Activated CD8-positive, alpha-beta memory T cell treated with anti-CD3 and anti-CD28 coated beads for 48 hours (primary cell): ENCODE data around the gene BARHL1.
A peak's percentile ranks its signal among the peaks of the same experiment; 100 is the strongest.
"Not testable (repeated sequence)": the region's sequence is repeated elsewhere in the genome, so short reads cannot be mapped to it uniquely, and the experiment has no call there.

Experiments
- DNase-seq, 3 experiments: peaks; one replicate each; pipeline ENCODE4 v3.0.0-alpha.2; 2020; ENCODE audit warnings: low read depth in 2 of 3, low spot score in 2 of 3

Gene BARHL1

DNA sequence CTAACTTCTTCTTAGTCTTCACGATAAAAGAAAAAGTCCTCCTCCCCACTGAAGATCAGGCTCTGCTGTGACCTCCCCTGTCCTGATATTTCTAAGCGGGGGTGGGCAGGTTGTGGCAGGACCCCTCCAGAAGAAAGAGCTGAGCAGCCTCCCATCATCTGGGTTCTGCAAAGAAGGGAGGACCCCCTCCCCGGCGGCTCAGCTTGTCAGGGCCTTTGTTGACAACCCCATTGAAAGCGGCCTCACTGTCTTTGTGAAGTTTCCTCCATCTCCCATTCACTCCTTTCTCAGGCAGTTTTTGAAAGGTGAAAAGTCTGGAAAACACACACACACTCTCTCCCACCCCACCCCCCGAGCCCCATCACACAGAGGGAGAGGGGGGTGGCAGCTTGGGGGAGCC lies 26.2 kb upstream of the BARHL1 start:
- no peak for DNase-seq

DNA sequence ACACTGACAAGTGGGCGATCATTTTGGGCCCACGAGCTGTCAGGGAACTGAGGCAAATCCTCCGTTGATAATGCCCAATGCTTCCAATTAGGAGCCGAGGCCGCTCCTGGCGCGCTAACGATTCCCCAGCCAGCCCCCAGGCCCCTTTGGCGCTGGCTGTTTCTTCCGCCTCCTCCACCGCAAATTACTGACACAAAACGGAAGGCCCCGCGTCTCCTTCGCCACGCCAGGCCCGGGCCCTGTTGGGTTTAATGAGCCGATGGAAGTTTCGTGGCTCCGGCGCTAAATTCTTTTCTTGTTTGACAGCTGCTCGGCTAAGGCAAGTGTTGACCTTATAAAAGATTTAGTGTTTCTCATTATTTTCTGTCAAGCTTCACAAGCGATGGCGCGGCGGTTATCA lies 25.7 kb upstream of the BARHL1 start:
- DNase-seq: no peak

DNA sequence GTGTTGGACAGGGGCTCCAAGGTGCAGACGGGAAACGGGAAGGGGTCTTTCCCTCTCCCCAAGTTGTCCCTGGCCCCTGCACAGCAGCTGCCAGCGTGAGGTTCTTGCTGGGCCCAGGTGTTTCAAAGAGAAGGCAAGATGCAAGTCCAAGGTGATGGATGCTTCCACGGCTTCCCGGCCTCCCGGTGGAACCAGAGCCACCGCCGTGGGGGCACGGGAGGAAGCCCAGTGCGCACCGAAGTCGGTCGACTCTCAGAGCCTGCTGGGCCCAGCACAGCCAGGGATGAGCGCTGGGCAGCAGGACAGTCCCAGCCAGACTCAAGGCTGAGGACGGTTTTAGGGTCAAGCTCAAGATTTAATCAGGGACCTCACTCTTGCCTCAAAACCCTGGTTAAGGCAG lies 25.2 kb upstream of the BARHL1 start:
- DNase-seq: no peak

DNA sequence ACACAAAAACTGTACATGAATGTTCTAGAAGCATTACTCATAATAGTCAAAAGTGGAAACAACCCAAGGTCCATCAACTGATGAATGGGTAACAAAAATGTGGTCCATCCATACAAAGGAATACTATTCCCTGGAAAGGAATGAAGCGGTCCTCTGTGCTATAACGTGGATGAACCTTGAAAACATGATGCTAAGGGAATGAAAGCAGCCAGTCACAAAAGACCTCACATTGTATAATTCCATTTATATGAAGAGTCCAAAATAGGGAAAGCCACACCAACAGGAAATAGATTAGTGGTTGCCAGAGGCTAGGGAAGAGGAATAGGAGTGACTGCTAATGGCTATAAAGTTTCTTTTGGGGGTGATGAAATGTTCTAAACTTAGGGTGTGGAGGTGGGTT lies 22.7 kb upstream of the BARHL1 start:
- no peak for DNase-seq

DNA sequence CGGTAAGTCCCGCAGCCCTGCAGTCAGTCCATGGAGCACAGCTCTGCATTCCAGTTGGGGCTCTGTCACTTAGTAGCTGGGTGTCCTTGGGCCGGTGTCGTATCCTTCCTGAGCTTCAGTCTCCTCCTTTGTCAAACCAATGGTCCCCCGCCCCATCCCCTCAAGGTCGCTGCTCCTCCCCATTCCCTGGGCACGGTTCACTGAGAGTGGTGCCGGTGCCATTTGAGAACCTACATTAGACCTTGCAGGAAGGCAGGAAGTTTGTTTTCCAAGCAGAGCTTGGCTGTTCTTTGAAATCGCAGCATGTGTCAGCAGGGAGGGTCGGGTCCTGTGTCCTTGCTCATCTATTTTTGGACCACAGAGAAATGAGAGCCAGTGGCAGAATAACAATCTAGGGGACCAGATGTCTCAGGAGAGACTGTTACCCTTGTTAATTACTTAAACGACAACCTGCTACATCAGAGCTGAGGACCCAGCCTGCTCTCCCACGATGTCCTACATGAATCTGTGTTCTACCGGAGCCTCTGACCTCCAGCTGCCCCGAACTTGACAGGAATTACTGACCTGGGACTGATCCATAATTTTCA lies 21.7 kb upstream of the BARHL1 start:
- DNase-seq: no peak

DNA sequence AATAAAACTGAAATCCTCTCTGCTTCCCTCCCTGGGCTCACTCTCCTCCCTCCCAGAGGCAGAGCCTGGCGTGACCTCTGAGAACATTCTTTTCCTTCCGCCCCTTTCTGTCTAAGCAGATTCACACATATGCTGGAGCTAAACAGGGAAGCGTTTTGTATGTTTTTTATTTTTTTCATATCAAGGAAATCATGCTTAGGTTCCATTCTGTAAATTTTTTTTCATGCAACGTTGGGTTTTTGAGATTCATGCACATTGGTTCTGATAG lies 20.2 kb upstream of the BARHL1 start:
- no peak for DNase-seq

DNA sequence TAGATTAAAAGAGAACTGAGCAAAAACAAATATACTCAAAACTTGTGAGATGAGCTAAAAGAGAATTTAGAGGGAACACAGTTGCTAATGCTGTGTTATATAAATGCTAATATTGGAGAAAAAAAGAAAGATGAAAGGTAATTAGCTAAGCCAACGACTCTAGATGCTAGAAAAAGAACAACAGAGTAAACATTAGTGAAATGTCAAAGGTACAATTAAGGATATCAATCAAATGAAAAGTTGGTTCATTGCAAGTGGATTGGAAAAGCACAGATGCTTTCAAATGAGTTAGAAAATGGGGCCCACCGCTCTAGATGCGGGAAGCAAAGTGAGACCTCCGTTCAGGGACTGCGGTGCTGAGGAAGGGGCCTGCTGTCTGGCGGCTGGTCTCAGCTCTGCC lies 17.9 kb upstream of the BARHL1 start:
- no peak for DNase-seq

DNA sequence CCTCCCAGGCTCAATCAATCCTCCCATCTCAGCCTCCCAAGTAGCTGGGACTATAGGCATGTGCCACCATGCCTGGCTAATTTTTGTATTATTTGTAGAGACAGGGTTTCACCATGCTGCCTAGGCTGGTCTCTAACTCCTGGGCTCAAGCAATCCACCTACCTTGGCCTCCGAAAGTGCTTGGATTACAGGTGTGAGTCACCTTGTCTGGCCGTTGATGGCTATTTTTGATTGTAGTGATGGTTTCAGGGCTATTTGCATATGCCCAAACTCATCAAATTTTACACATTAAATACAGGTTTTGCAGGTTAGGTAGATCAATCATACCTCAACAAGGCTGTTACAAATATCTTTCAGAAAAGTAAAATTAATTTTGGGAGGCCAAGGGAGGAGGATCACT lies 13.6 kb upstream of the BARHL1 start:
- not testable (repeated sequence) for DNase-seq

DNA sequence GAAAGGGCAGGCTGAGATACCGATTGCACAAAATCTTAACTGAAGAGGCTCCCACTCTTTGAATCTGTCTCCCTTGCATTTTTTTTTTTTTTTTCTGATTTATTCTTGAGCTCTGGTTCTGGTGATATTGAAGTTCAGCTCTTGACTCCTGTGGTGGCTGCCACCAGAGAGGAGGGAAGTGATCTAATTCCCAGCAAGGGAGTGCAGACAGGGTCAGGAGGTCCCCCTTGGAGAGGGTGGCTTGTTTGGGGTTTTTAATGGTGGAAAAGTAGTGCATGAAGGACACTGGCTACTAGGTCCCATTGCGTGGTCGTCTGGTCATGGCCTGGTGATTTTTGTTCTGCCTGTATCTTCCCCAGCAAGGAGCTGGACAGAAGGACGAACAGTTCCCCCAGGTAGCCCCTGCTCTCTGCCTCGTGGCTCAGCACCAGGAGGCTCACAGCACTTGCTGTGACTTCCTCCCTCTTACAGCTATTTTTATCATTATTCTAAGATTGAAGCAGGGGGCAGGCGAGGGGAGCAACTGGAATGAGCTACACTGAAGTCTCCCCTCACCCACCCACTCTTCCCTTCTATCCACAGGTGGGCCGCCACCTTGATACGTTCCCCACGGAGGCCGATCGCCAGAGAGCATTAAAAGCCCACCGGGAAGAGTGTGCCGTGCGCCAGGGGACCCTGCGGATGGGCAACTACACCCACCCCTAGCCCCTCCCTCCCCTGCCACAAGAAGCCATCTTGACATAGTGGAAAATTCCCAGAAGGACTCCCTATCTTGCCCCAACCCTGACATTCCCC lies 10.4 kb upstream of the BARHL1 start:
- DNase-seq: no peak

DNA sequence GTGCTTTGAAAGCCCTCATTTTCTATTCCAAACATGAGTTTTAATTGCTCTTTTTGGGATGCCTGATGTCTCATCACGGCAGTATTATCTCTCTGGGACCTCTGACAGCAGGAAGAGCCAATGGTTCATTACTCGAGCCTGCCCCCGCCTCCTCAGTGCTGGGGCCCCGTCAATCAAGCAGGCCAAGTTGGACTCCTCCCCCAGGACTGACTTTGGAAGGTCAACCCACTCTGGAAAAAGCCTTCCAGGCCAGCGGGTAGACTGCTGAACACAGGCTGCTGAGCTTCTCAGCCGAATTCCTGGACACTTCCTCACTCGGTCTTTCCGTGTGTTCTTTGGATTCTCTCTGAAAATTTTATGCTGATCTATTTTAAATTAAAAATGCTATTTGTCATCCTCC lies 9.5 kb upstream of the BARHL1 start:
- DNase-seq: no peak

DNA sequence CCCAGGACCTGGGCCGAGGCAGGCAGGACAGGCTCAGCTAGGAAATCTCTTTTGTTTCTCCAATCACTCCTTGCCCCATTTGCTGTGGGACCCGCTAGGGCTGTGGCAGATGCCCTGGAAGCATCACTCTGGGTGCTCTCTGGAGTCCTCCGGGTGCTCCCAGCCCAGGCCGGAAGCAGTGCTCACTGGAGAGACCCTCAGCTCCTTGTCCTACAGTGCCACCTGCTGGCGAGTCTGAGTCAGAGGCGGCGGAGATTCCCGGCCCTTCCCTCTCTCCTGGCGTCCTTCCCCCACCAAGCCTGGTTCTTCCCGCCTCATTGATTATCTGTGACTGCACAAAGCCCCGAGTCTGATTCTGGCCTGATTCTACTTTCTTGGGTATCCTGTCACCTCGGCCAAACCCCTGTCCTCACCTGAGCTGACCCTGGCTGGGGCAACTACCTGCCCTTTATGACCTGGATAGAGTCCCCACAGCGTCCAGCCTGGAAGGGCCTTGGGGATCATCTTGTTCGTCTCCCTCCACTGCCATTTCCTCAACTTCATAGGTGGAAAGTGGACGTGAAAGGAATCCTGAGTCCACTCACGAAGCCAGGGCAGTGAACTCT lies 7.3 kb upstream of the BARHL1 start:
- peak in 1 of 3 experiments; percentile 27 for DNase-seq

DNA sequence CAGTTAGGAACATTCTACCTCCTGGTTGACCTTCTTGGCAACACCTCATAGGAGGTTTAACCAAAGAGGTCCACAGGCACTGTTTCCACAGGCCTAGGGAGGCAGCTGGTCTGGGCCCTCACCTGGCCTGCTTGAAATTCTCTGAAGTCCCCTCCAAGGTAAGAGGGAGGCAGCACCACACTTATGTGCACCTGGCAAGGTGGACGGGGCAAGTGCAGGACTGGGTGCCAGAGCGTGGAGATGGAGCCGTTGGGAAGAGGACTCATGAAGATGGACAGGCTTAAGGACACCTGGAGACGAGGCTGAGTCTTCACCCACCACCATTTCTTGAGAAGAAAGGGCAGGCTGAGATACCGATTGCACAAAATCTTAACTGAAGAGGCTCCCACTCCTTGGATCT lies 6.6 kb upstream of the BARHL1 start:
- no peak for DNase-seq

DNA sequence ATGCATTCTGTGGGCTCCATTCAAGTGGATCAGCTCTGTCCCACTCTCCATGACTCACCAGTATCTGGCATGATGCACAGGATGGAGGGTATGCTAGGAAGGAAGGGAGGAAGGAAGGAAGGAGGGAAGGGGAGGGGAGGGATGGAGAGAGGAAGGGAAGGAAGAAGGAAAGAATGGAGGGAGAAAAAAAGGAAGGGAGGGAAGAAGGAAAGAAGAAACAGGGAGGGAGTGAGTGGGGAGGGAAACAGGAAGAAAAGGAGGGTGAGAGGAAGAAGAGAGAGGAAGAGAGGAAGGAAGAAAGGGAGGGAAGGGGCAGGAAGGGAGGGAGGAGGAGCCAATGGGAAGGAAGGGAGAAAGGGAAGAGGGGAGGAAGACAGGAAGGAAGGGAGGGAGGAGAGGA lies 5.3 kb upstream of the BARHL1 start:
- no peak for DNase-seq

DNA sequence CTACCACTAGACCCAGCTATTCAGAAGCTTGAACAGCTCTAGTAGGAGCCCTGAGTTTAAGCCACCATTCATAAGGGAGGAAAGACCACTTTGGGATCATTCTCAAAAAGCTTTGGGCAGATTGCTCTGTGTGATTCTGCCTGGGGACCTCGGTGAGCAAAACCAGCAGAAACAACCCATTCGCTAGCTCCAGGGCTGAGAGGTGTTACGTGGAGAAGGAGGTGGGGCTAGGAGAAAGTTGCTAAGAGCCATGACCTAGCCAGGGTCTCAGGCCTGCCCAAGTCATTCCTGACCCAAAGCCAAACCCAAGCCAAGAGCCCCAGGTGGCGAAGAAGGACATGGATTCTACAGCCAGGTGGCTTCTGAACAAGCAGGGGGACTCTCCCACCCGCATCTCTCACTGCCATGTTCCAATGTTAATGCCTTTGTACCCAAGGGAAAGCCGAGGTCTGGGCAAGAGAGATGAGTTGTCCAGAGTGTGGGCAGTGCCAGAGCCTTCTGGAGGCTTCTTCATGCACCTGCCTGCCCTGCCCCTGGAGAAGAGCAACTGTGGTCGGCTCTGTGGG lies 4.0 kb upstream of the BARHL1 start:
- DNase-seq: no peak

DNA sequence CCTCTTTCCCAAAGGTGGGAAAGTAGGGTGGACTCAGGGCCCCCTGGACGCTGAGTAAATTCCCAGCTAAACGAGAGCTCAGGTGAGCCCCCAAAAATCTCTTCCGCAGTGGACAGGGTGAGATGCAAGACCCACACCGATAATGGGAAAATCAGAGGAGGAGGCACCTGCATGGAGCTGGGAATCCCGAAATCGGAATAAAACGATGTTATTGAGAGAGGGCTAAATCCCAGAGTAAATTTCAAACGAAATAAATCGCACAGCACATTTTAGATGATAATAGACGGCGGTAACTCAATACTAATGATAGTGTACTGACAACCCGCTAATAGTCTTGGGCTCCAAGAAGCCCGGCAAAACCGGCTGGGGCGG lies 3.0 kb upstream of the BARHL1 start:
- no peak for DNase-seq

DNA sequence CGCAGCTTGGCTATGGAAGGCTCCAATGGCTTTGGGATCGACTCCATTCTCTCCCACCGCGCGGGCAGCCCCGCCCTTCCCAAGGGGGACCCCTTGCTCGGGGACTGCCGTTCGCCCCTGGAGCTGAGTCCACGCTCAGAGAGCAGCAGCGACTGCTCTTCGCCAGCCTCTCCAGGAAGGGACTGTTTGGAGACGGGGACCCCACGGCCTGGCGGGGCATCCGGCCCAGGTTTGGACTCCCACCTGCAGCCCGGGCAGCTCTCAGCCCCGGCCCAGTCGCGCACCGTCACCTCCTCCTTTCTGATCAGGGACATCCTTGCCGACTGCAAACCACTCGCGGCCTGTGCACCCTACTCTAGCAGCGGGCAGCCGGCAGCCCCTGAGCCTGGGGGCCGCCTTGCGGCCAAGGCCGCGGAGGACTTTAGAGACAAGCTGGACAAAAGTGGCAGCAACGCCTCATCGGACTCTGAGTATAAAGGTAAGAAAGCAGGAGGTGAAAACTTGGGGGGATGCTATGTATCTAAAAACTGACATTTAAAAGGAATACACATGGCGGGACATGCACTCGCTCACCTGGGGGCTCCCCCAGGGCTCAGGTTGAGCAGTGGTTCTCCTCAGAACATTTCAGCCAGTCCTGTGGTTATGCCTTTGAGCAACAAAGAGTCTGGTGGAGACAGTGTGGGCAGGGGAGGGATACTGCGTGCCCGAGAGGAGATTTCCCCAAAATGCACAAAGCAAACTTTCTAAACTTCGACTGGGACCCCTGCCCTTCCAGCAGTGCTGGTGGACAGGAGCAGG lies 579 bp downstream of the BARHL1 start:
- DNase-seq: no peak

DNA sequence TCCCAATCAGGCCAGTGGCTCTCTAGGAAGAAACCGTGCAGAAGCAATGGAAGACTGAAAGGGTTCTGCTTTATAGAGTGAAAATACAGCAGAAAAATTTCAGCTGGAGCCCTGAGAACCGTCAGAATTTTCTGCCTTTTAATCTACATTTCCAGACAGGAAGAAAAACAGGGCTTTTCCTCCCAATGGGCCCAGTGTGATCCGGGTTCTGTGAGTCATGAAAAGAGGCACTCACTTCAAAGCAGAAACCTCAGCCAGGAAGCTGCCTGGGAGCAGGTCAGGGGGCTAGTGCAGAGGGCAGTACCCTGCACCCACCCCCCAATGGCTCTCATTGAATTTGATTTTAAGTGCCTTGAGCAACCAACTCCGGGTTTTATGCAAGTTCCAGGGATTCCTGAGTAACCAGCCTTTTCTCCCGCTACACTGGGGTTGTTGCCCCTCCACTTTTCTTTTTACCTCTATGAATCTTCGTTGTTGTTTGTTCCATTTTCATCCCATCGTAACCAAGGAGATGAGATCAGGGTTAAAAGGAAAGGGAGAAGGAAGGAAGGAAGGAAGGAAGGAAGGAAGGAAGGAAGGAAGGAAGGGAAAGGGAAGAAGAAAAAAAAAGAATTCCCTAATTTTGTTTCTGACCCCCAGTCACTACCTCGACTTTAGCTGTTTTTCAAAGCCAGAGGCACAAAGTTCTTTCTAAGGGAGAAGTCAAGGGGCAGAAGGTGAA lies 1.3 kb downstream of the BARHL1 start:
- DNase-seq: no peak

DNA sequence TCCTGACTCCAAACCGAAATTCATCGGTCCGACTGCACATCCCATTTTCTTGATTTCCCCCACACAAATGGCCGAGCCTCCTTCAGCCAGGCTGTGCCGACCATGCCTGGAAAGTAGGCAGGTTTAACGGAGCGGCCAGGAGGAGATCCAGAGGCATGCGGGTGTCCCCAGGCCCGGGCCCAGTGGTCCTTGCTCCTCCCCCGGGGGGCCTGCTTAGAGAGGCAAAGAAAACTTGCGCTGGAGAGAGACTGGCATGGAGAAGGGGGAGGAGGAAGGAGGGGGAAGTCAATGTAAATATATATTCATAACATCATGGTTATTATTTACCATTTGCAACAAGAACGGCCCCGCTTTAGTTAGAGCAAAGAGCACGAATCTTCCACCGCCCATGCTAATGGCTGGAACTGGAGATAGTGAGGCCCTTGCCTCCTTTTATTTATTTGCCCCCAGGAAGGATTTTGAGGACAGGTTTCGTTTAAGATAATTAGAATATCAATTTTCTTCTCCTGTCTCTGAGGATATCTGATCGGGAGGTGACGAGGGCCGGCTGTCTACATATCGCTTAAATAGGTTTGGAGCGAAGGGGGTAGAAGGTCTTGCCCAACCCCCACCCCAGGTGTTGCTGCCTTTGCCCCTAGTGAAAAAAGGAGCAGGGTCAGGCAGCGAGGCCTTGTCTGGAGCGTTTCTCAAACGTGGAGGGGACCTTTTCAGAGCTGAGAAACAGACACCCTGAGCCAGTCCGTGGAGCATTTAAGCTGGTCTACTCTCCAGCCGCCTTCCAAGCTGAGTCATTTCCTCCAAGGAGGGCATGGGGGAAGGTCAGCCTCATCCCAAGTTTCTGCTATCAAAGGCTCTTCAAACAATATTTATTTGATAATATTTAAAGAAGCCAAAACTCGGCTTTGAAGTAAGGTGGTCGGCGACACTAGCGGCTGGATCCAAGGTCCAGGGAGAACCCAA lies 2.5 kb downstream of the BARHL1 start:
- no peak for DNase-seq

DNA sequence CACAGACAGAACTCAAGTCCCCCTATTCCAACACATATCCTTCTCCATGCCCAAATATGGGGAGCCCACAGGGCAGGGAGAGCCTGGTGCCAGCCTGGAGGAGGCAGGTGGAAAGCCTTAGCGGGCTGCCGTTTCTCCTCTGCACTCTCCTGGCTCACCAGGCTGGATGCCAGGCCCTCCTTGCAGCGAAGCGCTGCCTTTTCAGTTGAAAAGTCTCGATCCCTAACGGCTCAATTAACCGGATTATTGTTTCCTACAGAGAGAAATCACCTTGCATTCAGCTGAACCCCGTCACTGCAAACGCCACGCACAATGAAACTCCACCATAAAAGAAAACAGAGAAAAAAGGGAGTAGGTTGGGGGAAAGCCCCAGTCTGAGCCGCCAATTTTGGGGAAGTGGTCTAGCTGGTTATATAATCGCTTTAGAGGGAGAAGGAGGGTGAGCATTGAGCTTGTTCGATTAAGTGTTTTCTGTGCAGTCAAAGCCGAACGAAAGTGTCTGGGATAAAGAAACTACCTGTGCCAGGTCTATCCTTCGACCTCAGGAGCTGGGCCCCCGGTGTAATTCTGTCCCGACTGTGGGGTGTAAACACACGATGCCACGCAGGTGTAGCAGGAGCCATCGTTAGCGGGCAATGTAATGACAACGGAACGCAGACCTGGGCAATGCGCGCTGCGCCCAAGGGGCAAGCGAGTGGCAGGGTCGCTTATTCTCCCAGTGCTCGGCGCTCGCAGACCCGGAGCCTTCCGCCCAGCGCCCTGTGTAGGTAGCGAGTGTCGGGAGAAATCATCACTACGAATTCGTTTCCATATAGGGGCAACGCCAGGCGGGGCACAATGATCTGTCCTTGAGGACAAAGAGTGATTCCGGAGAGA lies 3.8 kb downstream of the BARHL1 start:
- no peak for DNase-seq
